GM18873 (cell line): ENCODE measurements around the gene AIF1L.
"Not testable (repeated sequence)": the region's sequence is repeated elsewhere in the genome, so short reads cannot be mapped to it uniquely, and the experiment has no call there.

Source experiments
- ATAC-seq: cut with Tn5 transposase; IDR thresholded peaks from one replicate; pipeline ENCODE4 v1.9.1; 2021; ENCODE audit warnings: mild to moderate bottlenecking, moderate library complexity, moderate number of reproducible peaks; ENCODE audit not compliant: unreplicated experiment, low FRiP score

Gene AIF1L

GRCh38 chr9:131117762-131118145 is 21.4 kb downstream of the AIF1L start:
- ATAC-seq, result no peak

- ATAC-seq, result no peak
Observed at GRCh38 chr9:131119600-131119999, 23.3 kb downstream of the AIF1L start.

GRCh38 chr9:131120620-131121228 is 24.4 kb downstream of the AIF1L start:
- no peak for ATAC-seq

GRCh38 chr9:131121346-131121745 is 25.0 kb downstream of the AIF1L start:
- ATAC-seq, result no peak

GRCh38 chr9:131122158-131122557 is 25.8 kb downstream of the AIF1L start:
- ATAC-seq, result no peak

- no peak for ATAC-seq
Observed at GRCh38 chr9:131125038-131125287, 28.6 kb downstream of the AIF1L start.

GRCh38 chr9:131125288-131126058 is 29.1 kb downstream of the AIF1L start, which contains the start of gene NUP214:
TSS of gene NUP214 (plus strand) at chr9:131125586. CDS start at chr9:131125705, 119 bp downstream.
- peak; percentile 86 for ATAC-seq

GRCh38 chr9:131126059-131126426 is 29.7 kb downstream of the AIF1L start:
- ATAC-seq, result no peak

GRCh38 chr9:131129183-131129582 is 32.9 kb downstream of the AIF1L start:
- no peak for ATAC-seq

GRCh38 chr9:131138676-131139075 is 42.3 kb downstream of the AIF1L start:
- no peak for ATAC-seq

GRCh38 chr9:131140112-131140511 is 43.8 kb downstream of the AIF1L start:
- no peak for ATAC-seq

- ATAC-seq, result no peak
Observed at GRCh38 chr9:131140550-131140949, 44.2 kb downstream of the AIF1L start.

GRCh38 chr9:131142160-131142559 is 45.8 kb downstream of the AIF1L start:
- ATAC-seq, result no peak

GRCh38 chr9:131144201-131144600 is 47.9 kb downstream of the AIF1L start:
- no peak for ATAC-seq

- no peak for ATAC-seq
Observed at GRCh38 chr9:131145245-131145644, 48.9 kb downstream of the AIF1L start.

GRCh38 chr9:131146186-131146585 is 49.9 kb downstream of the AIF1L start:
- no peak for ATAC-seq

- ATAC-seq, result no peak
Observed at GRCh38 chr9:131148276-131148675, 51.9 kb downstream of the AIF1L start.

- ATAC-seq, result no peak
Observed at GRCh38 chr9:131148966-131149687, 52.8 kb downstream of the AIF1L start.

- no peak for ATAC-seq
Observed at GRCh38 chr9:131149688-131150053, 53.3 kb downstream of the AIF1L start.

GRCh38 chr9:131153595-131153994 is 57.3 kb downstream of the AIF1L start:
- no peak for ATAC-seq

- not testable (repeated sequence) for ATAC-seq
Observed at GRCh38 chr9:131158673-131159072, 62.3 kb downstream of the AIF1L start.
